MCF 10A (cell line): ENCODE data around the gene KIFC3. TPM values are rescaled to one million over a fixed set of nuclear protein-coding genes. Genes with fewer than 3 reads are reported as not detected.

Experiments
- BruUV-seq: library from RNA; stranded (reverse); fragments of 400-500 nt; replicated peaks from 2 replicates; lab custom pipeline; 2021; lab: Mats Ljungman, UMichigan
- CTCF ChIA-PET: fragments of 300-600 bp; sonication (Branson Sonifier 250); formaldehyde crosslinking; extraction: SDS; loops from one replicate; lab custom pipeline; 2021; ENCODE audit warnings: antibody characterized with exemption, inconsistent platforms; lab: Yijun Ruan, JAX
- POLR2A ChIA-PET: fragments of 300-600, 350-650 bp; sonication (Branson Sonifier 250); formaldehyde crosslinking; extraction: SDS; loops from one replicate; lab custom pipeline; 2020; ENCODE audit warnings: antibody characterized with exemption, inconsistent platforms; lab: Yijun Ruan, JAX
- DNase-seq: peaks from one replicate; pipeline ENCODE4 v3.0.0-alpha.2; 2018; ENCODE audit not compliant: unreplicated experiment
- H3K27ac Mint-ChIP-seq: one replicate; pipeline ENCODE4 v1.8.0; 2022; ENCODE audit warnings: mild to moderate bottlenecking, low read depth, mixed read lengths; ENCODE audit not compliant: unreplicated experiment
- H3K27me3 Mint-ChIP-seq: one replicate; pipeline ENCODE4 v1.8.0; 2022; ENCODE audit warnings: mixed read lengths; ENCODE audit not compliant: insufficient read depth, unreplicated experiment
- H3K36me3 Mint-ChIP-seq: one replicate; pipeline ENCODE4 v1.8.0; 2022; ENCODE audit warnings: mild to moderate bottlenecking, moderate library complexity, mixed read lengths; ENCODE audit not compliant: insufficient read depth, unreplicated experiment
- H3K4me1 Mint-ChIP-seq: one replicate; pipeline ENCODE4 v1.8.0; 2022; ENCODE audit warnings: mixed read lengths; ENCODE audit not compliant: insufficient read depth, unreplicated experiment
- H3K4me3 Mint-ChIP-seq: one replicate; pipeline ENCODE4 v1.8.0; 2022; ENCODE audit warnings: mild to moderate bottlenecking, moderate library complexity, mixed read lengths; ENCODE audit not compliant: unreplicated experiment
- H3K9me3 Mint-ChIP-seq: one replicate; pipeline ENCODE4 v1.8.0; 2022; ENCODE audit warnings: mixed read lengths; ENCODE audit not compliant: unreplicated experiment
- CTCF ChIP-seq: fragments of 200-600 bp; IDR thresholded peaks from one replicate; pipeline ENCODE4 v1.8.0; 2022; ENCODE audit warnings: antibody characterized with exemption, mild to moderate bottlenecking; ENCODE audit not compliant: unreplicated experiment
- intact Hi-C: fragments of 100-400 bp; cut with micrococcal nuclease; formaldehyde crosslinking; loops from 2 replicates; pipeline ENCODE4 v1.14.1; 2022
- total RNA-seq: library from RNA; stranded (reverse); gene quantifications from 2 replicates; pipeline ENCODE4 v1.2.3, GENCODE V29; 2022

Gene KIFC3
- total RNA-seq, 1 experiment from 2014 or later = 120 TPM

DNA sequence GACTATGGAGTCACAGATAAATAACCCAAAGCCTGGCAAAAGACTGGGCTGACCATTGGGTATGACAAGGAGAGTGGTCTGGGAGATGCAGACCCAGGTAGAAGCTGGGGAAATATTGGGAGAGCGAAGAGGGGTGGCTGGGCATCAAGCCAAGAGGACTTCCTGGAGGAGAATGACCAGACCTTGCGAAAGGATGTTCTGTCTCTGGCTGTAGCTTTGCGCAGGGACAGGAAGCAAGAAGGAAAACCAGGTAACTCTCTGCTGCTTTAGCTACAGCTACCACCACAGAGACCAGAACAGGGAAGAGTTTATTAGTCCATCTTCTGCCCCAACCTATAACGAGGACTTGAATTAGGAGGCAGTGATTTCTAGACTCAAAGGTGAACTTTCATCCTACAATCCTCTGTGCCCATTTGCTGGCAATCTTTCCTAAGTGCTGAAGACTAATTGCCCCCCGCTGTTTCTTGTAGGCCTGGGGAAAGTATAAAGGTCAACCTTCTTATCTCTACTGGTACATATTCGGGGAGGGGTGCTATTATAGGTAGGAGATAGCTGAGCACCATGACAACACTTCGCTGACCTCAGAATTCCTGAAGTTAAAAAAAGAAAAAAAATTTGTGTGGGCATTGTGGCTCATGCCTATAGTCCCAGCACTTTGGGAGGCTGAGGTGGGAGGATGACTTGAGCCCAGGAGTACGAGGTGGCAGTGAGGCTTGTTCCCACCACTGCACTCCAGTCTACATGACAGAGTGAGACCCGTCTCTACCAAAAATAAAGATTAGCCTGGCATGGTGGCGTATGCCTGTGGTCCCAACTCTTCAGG is 19.1 kb upstream of the KIFC3 start:
- DNase-seq = peak; percentile 56

DNA sequence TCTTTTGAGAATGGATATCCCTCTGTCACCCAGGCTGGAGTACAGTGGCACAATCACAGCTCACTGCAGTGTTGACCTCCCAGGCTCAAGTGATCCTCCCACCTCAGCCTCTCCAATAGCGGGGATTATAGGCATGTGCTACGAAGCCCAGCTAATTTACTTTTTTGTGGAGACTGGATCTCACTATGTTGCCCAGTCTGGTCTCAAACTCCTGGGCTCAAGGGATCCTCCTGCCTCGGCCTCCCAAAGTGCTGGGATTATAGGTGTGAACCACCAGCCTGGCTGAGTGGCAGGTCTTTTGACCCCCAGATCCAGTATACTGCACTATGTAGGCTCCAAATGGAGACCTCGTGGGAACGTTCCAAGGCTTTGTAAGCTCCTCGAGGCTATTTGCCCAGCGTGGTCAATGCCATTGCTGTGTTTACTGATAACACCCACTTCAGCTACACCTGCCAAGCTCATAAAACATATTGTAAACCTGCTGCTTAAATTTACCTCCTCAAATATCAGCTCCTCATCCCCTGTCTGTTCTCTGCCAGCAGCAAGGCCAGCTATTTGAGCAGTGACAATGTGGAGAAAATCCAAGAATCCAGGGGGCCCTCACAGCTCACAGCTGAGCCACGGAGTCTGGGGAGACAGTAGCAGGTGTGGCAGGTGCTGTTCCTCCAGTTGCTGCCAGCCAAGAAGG is 16.2 kb upstream of the KIFC3 start:
- no peak overlapping the region for H3K27ac Mint-ChIP-seq
- no peaks in the 10 kb centered on the region for H3K27me3 Mint-ChIP-seq
- no peak for TF ChIP-seq CTCF
- ChIA-PET CTCF (interaction anchor here (2.7 kb wide), 1 partner anchor 45 kb away, joined by 15 read pairs; no protein-coding TSS in a partner anchor), POLR2A (interaction anchor here (0.6 to 2.7 kb wide), 6 partner anchors 9 to 134 kb away, joined by 3 to 17 read pairs (median 3); partner anchors contain the start of gene KIFC3)
- H3K4me1 Mint-ChIP-seq = peaks cover 19% of the 10 kb centered on the region
- no peak for DNase-seq
- BruUV-seq = no TSS peak
- no peak overlapping the region for H3K4me3 Mint-ChIP-seq
- intact Hi-C loops = no loop called here
- no peaks in the 10 kb centered on the region for H3K9me3 Mint-ChIP-seq
- no peaks in the 10 kb centered on the region for H3K36me3 Mint-ChIP-seq

More for the DNA sequence above, 19.1 kb upstream of the KIFC3 start:
- Mint-ChIP-seq H3K27ac (peak overlapping the region; percentile 58), H3K27me3 (no peaks in the 10 kb centered on the region), H3K9me3 (no peaks in the 10 kb centered on the region), H3K4me1 (peaks cover 24% of the 10 kb centered on the region), H3K4me3 (no peak overlapping the region), H3K36me3 (no peaks in the 10 kb centered on the region)
- ChIA-PET POLR2A (interaction anchor here (0.6 to 0.9 kb wide), 4 partner anchors 11 to 172 kb away, joined by 3 read pairs; no protein-coding TSS in a partner anchor), CTCF (interaction anchor here (2.3 kb wide), 1 partner anchor 42 kb away, joined by 7 read pairs; no protein-coding TSS in a partner anchor)
- no peak for TF ChIP-seq CTCF
- BruUV-seq = no TSS peak
- intact Hi-C loops = no loop called here

GRCh38 chr16:57817680-57818079 is 15.4 kb upstream of the KIFC3 start:
- CTCF ChIA-PET = interaction anchor here (0.6 to 2.7 kb wide), 4 partner anchors 17 to 216 kb away, joined by 3 to 15 read pairs (median 4); no protein-coding TSS in a partner anchor
- no peaks in the 10 kb centered on the region for H3K36me3 Mint-ChIP-seq
- no peak overlapping the region for H3K4me3 Mint-ChIP-seq
- intact Hi-C loops = no loop called here
- no peaks in the 10 kb centered on the region for H3K27me3 Mint-ChIP-seq
- POLR2A ChIA-PET = interaction anchor here (0.6 to 2.7 kb wide), 3 partner anchors 10 to 15 kb away, joined by 3 to 17 read pairs (median 4); partner anchors contain the start of gene KIFC3
- no peak for DNase-seq
- BruUV-seq = no TSS peak
- H3K9me3 Mint-ChIP-seq = no peaks in the 10 kb centered on the region
- no peak overlapping the region for H3K27ac Mint-ChIP-seq
- peaks cover 12% of the 10 kb centered on the region for H3K4me1 Mint-ChIP-seq
- no peak for TF ChIP-seq CTCF
